Upper lobe of left lung (tissue), 6 donors: Measurements from ENCODE around the gene LLPH. TPM values are rescaled to one million over a fixed set of nuclear protein-coding genes. Genes with fewer than 3 reads are reported as not detected.

Experiments
- ATAC-seq, 2 donors: fragments of 200-7000 bp; cut with Tn5 transposase; one replicate each; pipeline ENCODE4 v1.9.1; 2022; ENCODE audit warnings: mild to moderate bottlenecking in 2 of 2, moderate library complexity in 2 of 2; ENCODE audit not compliant: low FRiP score in 2 of 2
- DNase-seq, 2 donors: peaks; one replicate each; pipeline ENCODE4 v3.0.0-alpha.2; 2019 to 2020
- H3K27ac ChIP-seq, 4 donors: fragments of 200-600 bp; sonication (generic); one replicate each; pipeline ENCODE4 v1.5.1; 2016 to 2019
- H3K27me3 ChIP-seq, 4 donors: fragments of 200-600 bp; sonication (generic); one replicate each; pipeline ENCODE4 v1.5.1; 2017 to 2019
- H3K36me3 ChIP-seq, 4 donors: fragments of 200-600 bp; sonication (generic); one replicate each; pipeline ENCODE4 v1.5.1; 2016 to 2019
- H3K4me1 ChIP-seq, 4 donors: fragments of 200-600 bp; sonication (generic); one replicate each; pipeline ENCODE4 v1.5.1; 2018 to 2019
- H3K4me3 ChIP-seq, 4 donors: fragments of 200-600 bp; sonication (generic); one replicate each; pipeline ENCODE4 v1.5.1; 2017 to 2019; ENCODE audit warnings: mild to moderate bottlenecking in 2 of 4, moderate library complexity in 1 of 4
- H3K9me3 ChIP-seq, 4 donors: fragments of 200-600 bp; sonication (generic); one replicate each; pipeline ENCODE4 v1.5.1; 2018 to 2019
- CTCF ChIP-seq, 6 experiments: fragments of 450-650 bp in 4 of 6; fragments of 200-600 bp in 2 of 6; sonication (generic) in 2 of 6; IDR thresholded peaks; one replicate each; pipeline ENCODE4 v1.5.1; 2016 to 2019; ENCODE audit warnings: antibody characterized with exemption in 6 of 6
- EP300 ChIP-seq, 4 donors: sonication (generic); formaldehyde crosslinking; IDR thresholded peaks; one replicate each; pipeline ENCODE4 v1.5.1; 2017; ENCODE audit warnings: antibody characterized with exemption in 4 of 4, control low read depth in 2 of 4
- POLR2A ChIP-seq, 4 donors: fragments of 450-650 bp; IDR thresholded peaks; one replicate each; pipeline ENCODE4 v1.5.1; 2016 to 2017; ENCODE audit warnings: antibody characterized with exemption in 4 of 4, mild to moderate bottlenecking in 2 of 4
- POLR2AphosphoS5 ChIP-seq, 2 donors: sonication (generic); formaldehyde crosslinking; IDR thresholded peaks; one replicate each; pipeline ENCODE4 v1.5.1; 2017; ENCODE audit warnings: antibody characterized with exemption in 2 of 2
- WGBS, 2 donors: methylation state at CpG; one replicate each; pipeline ENCODE4 v1.1.5; 2017 to 2018; 5-methylcytosine and 5-hydroxymethylcytosine counted together
- total RNA-seq, 6 donors: library from RNA; depleted of rRNA in 4 of 6; stranded (reverse); fragments of >200 nt in 4 of 6; gene quantifications; one replicate each; pipeline versions ENCODE4 v1.1.0 to v1.2.1, GENCODE V29; 2016 to 2021
- donor health status: DM: no; HTN: no; CAD: no; lungs with moderate emphysema.
- donor health status: DM: no; HTN: yes; CAD: no; lungs with severe emphysema.

The LLPH gene
- total RNA-seq, 6 donors from 2014 or later = 2.1 to 18.5 (median 5.9) TPM

- no peak overlapping the region for H3K27ac ChIP-seq
- peaks cover 4 to 14% (median 13%) of the 10 kb centered on the region in 4 donors for H3K9me3 ChIP-seq
- no peaks in the 10 kb centered on the region for H3K27me3 ChIP-seq
- ATAC-seq = no peak
- no peak for DNase-seq
- no peak overlapping the region for H3K4me3 ChIP-seq
- H3K36me3 ChIP-seq = peaks cover under 1 to 62% (median 11%) of the 10 kb centered on the region in 4 donors
- TF ChIP-seq CTCF (IDR thresholded peaks at IDR 0.05) (no peak), POLR2AphosphoS5 (IDR thresholded peaks at IDR 0.05) (no peak), EP300 (IDR thresholded peaks at IDR 0.05) (no peak), POLR2A (IDR thresholded peaks at IDR 0.05) (no peak)
- H3K4me1 ChIP-seq = peaks cover 12 to 19% (median 15%) of the 10 kb centered on the region in 4 donors
Measured at GRCh38 chr12:66142826-66143225, 12.3 kb upstream of the LLPH start.

GRCh38 chr12:66141299-66141698 lies 10.7 kb upstream of the LLPH start:
- H3K27ac ChIP-seq = no peak overlapping the region
- no peaks in the 10 kb centered on the region for H3K27me3 ChIP-seq
- ATAC-seq (no peak), DNase-seq (no peak)
- H3K9me3 ChIP-seq = peaks cover 4 to 14% (median 13%) of the 10 kb centered on the region in 4 donors
- WGBS, 2 donors = 97 to 98% methylated on average over 2 of the region's 2 CpGs
- peaks cover 12 to 19% (median 15%) of the 10 kb centered on the region in 4 donors for H3K4me1 ChIP-seq
- no peak for TF ChIP-seq EP300 (IDR thresholded peaks at IDR 0.05)
- TF ChIP-seq POLR2A (IDR thresholded peaks at IDR 0.05) = no peak
- no peak for TF ChIP-seq CTCF (IDR thresholded peaks at IDR 0.05)
- TF ChIP-seq POLR2AphosphoS5 (IDR thresholded peaks at IDR 0.05) = no peak
- no peak overlapping the region for H3K4me3 ChIP-seq
- peaks cover 4 to 69% (median 15%) of the 10 kb centered on the region in 4 donors for H3K36me3 ChIP-seq

- H3K9me3 ChIP-seq = peaks cover 4 to 14% (median 13%) of the 10 kb centered on the region in 4 donors
- no peak overlapping the region for H3K4me3 ChIP-seq
- no peak overlapping the region for H3K27ac ChIP-seq
- H3K4me1 ChIP-seq = peaks cover 12 to 16% (median 14%) of the 10 kb centered on the region in 4 donors
- no peak for TF ChIP-seq POLR2A (IDR thresholded peaks at IDR 0.05)
- TF ChIP-seq EP300 (IDR thresholded peaks at IDR 0.05) = no peak
- no peak for TF ChIP-seq POLR2AphosphoS5 (IDR thresholded peaks at IDR 0.05)
- no peak for TF ChIP-seq CTCF (IDR thresholded peaks at IDR 0.05)
- H3K36me3 ChIP-seq = peaks cover 4 to 69% (median 15%) of the 10 kb centered on the region in 4 donors
- DNase-seq (no peak), ATAC-seq (no peak)
- H3K27me3 ChIP-seq = no peaks in the 10 kb centered on the region
Measured at GRCh38 chr12:66140731-66141130, 10.2 kb upstream of the LLPH start.

GRCh38 chr12:66139328-66139727 lies 8.8 kb upstream of the LLPH start:
- Histone ChIP-seq H3K9me3 (peaks cover 4 to 14% (median 13%) of the 10 kb centered on the region in 4 donors), H3K36me3 (peaks cover 4 to 65% (median 15%) of the 10 kb centered on the region in 4 donors), H3K4me1 (peaks cover 2 to 4% (median 2%) of the 10 kb centered on the region in 4 donors), H3K27ac (no peak overlapping the region), H3K4me3 (no peak overlapping the region), H3K27me3 (no peaks in the 10 kb centered on the region)
- ATAC-seq (no peak), DNase-seq (no peak)
- 97 to 98% methylated on average over 2 of the region's 2 CpGs for WGBS, 2 donors
- no peak for TF ChIP-seq POLR2A (IDR thresholded peaks at IDR 0.05)
- no peak for TF ChIP-seq POLR2AphosphoS5 (IDR thresholded peaks at IDR 0.05)
- TF ChIP-seq EP300 (IDR thresholded peaks at IDR 0.05) = no peak
- TF ChIP-seq CTCF (IDR thresholded peaks at IDR 0.05) = no peak

- H3K27ac ChIP-seq = no peak overlapping the region
- H3K4me3 ChIP-seq = no peak overlapping the region
- ATAC-seq = no peak
- H3K4me1 ChIP-seq = no peaks in the 10 kb centered on the region
- H3K27me3 ChIP-seq = no peaks in the 10 kb centered on the region
- no peak for TF ChIP-seq POLR2AphosphoS5 (IDR thresholded peaks at IDR 0.05)
- no peak for TF ChIP-seq EP300 (IDR thresholded peaks at IDR 0.05)
- no peak for TF ChIP-seq POLR2A (IDR thresholded peaks at IDR 0.05)
- TF ChIP-seq CTCF (IDR thresholded peaks at IDR 0.05) = no peak
- H3K9me3 ChIP-seq = peaks cover 4 to 14% (median 13%) of the 10 kb centered on the region in 4 donors
- peaks cover 4 to 62% (median 16%) of the 10 kb centered on the region in 4 donors for H3K36me3 ChIP-seq
- DNase-seq = no peak
- 92 to 100% methylated on average over 3 of the region's 3 CpGs for WGBS, 2 donors
Measured at GRCh38 chr12:66137937-66138336, 7.4 kb upstream of the LLPH start.
